Measurements from ENCODE around the gene LYRM1. TPM values are rescaled to one million over a fixed set of nuclear protein-coding genes. Genes with fewer than 3 reads are reported as not detected.
"Not testable (repeated sequence)": the region's sequence is repeated elsewhere in the genome, so short reads cannot be mapped to it uniquely, and the experiment has no call there.

LYRM1 gene
- polyA plus RNA-seq, 1 donor from 2014 or later = 125 TPM

- H3F3A ChIP-seq (ENCODE audit: insufficient read depth, low read length, poor library complexity, severe bottlenecking); H3K9me2 ChIP-seq (ENCODE audit: insufficient read depth, low read length); H3K36me3 ChIP-seq (ENCODE audit: insufficient read depth, low read length); H3K9ac ChIP-seq (ENCODE audit: low read length); H3K4me3 ChIP-seq (ENCODE audit: low read length); H3K79me2 ChIP-seq (replicated peaks; ENCODE audit: insufficient read depth, low read length); H4K20me1 ChIP-seq (ENCODE audit: insufficient read depth); H2AFZ ChIP-seq (ENCODE audit: low read depth, low read length); H3K27me3 ChIP-seq (ENCODE audit: insufficient read depth, low read depth, low read length); H3K9me3 ChIP-seq (ENCODE audit: low read length); H3K4me2 ChIP-seq (ENCODE audit: low read length): not testable (repeated sequence)
- H3K27ac ChIP-seq (ENCODE audit: low read length) = peak overlapping the region; percentile 24
These were observed 29.2 kb downstream of the LYRM1 start for GRCh38 chr16:20929676-20930364.

- no peaks in the 10 kb centered on the region for H3K9me2 ChIP-seq (ENCODE audit: insufficient read depth, low read length)
- no peak overlapping the region for H3K4me3 ChIP-seq (ENCODE audit: low read length)
- H4K20me1 ChIP-seq (ENCODE audit: insufficient read depth) = no peaks in the 10 kb centered on the region
- H3K9me3 ChIP-seq (ENCODE audit: low read length) = no peaks in the 10 kb centered on the region
- no peak for TF ChIP-seq EZH2 (IDR thresholded peaks at IDR 0.05; ENCODE audit: borderline replicate concordance, insufficient read depth, low read length, poor library complexity, severe bottlenecking)
- TF ChIP-seq MXI1 (conservative IDR thresholded peaks at IDR 0.05; ENCODE audit: poor library complexity, severe bottlenecking) = no peak
- no peak for TF ChIP-seq POLR2AphosphoS5 (IDR thresholded peaks at IDR 0.05)
- TF ChIP-seq SMC3 (conservative IDR thresholded peaks at IDR 0.05; ENCODE audit: poor library complexity) = no peak
- TF ChIP-seq EP300 (conservative IDR thresholded peaks at IDR 0.05; ENCODE audit: poor library complexity, severe bottlenecking) = no peak
- no peak for TF ChIP-seq RAD21 (conservative IDR thresholded peaks at IDR 0.05)
- no peak for TF ChIP-seq TAF1 (IDR thresholded peaks at IDR 0.05; ENCODE audit: low read depth)
- no peak for TF ChIP-seq REST (IDR thresholded peaks at IDR 0.05; ENCODE audit: borderline replicate concordance)
- TF ChIP-seq CTCF (IDR thresholded peaks at IDR 0.05; ENCODE audit: poor library complexity, severe bottlenecking) = no peak
- H3F3A ChIP-seq (ENCODE audit: insufficient read depth, low read length, poor library complexity, severe bottlenecking) = no peaks in the 10 kb centered on the region
- peak overlapping the region; percentile 24 for H3K27ac ChIP-seq (ENCODE audit: low read length)
- H3K9ac ChIP-seq (ENCODE audit: low read length) = no peak overlapping the region
- no peak overlapping the region for H2AFZ ChIP-seq (ENCODE audit: low read depth, low read length)
- no peaks in the 10 kb centered on the region for H3K36me3 ChIP-seq (ENCODE audit: insufficient read depth, low read length)
- H3K4me2 ChIP-seq (ENCODE audit: low read length) = no peak overlapping the region
- no peaks in the 10 kb centered on the region for H3K27me3 ChIP-seq (ENCODE audit: insufficient read depth, low read depth, low read length)
- H3K79me2 ChIP-seq (replicated peaks; ENCODE audit: insufficient read depth, low read length) = no peaks in the 10 kb centered on the region
These were observed 29.8 kb downstream of the LYRM1 start for GRCh38 chr16:20930365-20930690.

Measured in neural cell (in vitro differentiated cells).